Stimulated activated CD4-positive, alpha-beta T cell treated with anti-CD3 and anti-CD28 coated beads, Interleukin-4, amount 100 ng/mL, for 4 hours (primary cell): ENCODE measurements around the gene SPATA2.

Experiments
- DNase-seq, 2 experiments: peaks; one replicate each; pipeline ENCODE4 v3.0.0-alpha.2; 2020

SPATA2 gene

GRCh38 chr20:49853640-49854039, 61.7 kb downstream of the SPATA2 start:
- no peak for DNase-seq
